ENCODE results near the gene CLIC3.

DNA sequence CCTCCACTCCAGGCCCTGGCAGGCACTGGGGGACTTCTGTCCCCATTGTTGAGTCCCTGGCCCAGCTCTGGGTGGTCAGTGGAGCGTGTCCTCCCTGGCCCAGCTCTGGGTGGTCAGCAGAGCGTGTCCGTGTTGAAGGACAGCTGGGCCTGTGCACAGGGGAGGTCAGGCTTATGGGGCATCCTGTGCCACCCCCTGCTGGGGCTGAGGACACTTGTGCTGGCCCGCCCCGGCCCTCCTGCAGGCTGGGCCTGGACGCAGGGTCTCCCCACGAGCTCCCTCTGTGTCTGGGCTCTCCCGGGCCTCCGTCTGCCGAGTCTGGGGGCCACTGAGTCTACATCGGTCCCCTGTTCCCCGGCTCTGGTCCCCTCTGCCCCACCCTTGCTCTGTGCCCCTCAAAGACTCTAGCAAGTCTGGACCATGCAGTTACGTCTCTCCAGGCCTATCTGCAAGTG lies 11.5 kb upstream of the CLIC3 start:
- TF ChIP-seq, protein P1, sequence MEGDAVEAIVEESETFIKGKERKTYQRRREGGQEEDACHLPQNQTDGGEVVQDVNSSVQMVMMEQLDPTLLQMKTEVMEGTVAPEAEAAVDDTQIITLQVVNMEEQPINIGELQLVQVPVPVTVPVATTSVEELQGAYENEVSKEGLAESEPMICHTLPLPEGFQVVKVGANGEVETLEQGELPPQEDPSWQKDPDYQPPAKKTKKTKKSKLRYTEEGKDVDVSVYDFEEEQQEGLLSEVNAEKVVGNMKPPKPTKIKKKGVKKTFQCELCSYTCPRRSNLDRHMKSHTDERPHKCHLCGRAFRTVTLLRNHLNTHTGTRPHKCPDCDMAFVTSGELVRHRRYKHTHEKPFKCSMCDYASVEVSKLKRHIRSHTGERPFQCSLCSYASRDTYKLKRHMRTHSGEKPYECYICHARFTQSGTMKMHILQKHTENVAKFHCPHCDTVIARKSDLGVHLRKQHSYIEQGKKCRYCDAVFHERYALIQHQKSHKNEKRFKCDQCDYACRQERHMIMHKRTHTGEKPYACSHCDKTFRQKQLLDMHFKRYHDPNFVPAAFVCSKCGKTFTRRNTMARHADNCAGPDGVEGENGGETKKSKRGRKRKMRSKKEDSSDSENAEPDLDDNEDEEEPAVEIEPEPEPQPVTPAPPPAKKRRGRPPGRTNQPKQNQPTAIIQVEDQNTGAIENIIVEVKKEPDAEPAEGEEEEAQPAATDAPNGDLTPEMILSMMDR (conservative IDR thresholded peaks at IDR 0.05): no peak
- TF ChIP-seq EZH2 (IDR thresholded peaks at IDR 0.05; ENCODE audit: low read depth): no peak
